Mucosa of stomach (tissue), 1 donor: ENCODE results near the gene LCN2.

Source experiments
- H3K27me3 ChIP-seq: one replicate; pipeline ENCODE4 v1.7.0; 2013; ENCODE audit warnings: mild to moderate bottlenecking, low read length; ENCODE audit not compliant: control insufficient read depth, insufficient read depth
- H3K36me3 ChIP-seq: one replicate; pipeline ENCODE4 v1.7.0; 2013; ENCODE audit warnings: low read length; ENCODE audit not compliant: control insufficient read depth, insufficient read depth
- H3K4me1 ChIP-seq: one replicate; pipeline ENCODE4 v1.7.0; 2013; ENCODE audit warnings: mild to moderate bottlenecking, low read length; ENCODE audit not compliant: control insufficient read depth, insufficient read depth
- H3K4me3 ChIP-seq: one replicate; pipeline ENCODE4 v1.7.0; 2013; ENCODE audit warnings: low read length
- H3K9ac ChIP-seq: one replicate; pipeline ENCODE4 v1.7.0; 2013; ENCODE audit warnings: mild to moderate bottlenecking, low read length, moderate library complexity
- H3K9me3 ChIP-seq: one replicate; pipeline ENCODE4 v1.7.0; 2013; ENCODE audit warnings: mild to moderate bottlenecking, low read length, moderate library complexity; ENCODE audit not compliant: control insufficient read depth
- donor health status: Pancreatic carcinoma.

LCN2 gene

DNA sequence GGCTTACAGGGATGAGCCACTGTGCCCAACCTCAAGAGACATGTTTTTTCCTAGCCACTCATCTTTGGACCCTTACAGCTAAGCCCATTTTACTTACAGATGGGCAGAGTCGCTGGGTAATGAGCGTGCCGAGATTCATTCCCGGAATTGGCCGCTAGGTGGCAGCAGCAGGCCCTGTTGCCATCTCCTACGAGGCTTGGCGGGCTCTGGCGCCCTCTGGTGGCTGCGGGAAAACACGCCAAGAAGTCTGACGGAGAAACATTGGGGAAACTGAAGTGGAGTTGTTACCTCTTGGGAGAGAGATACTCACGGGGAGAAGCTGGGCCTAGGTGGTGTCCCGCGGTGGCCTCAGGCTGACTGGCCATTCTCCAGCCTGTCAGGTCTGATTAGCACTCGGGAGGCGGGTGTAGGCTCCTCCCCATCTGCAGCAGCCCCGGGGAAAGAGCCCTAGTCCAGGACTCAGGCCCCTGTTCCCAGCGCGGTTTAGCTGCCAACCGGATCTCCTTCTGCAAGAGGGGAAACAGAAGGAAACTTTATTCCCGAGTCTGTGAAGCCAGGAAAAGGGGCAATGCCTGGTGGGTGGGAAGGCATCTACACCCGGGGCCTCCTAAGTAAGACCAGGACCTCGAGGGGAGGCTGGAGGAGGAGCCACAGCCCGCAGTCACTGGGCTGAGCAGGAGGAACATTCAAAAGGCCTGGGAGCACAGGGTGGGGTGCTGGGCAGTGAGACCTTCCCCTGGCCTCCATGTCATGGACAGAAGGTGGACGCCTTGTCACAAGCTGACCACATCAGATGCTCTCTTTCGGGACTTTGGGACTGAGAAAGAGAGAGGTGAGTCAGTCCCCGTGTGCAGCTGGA lies 31.4 kb upstream of the LCN2 start:
- no peaks in the 10 kb centered on the region for H3K36me3 ChIP-seq
- peak overlapping the region; percentile 56 for H3K9ac ChIP-seq
- H3K9me3 ChIP-seq: no peaks in the 10 kb centered on the region
- no peak overlapping the region for H3K4me3 ChIP-seq
- peaks cover 44% of the 10 kb centered on the region for H3K4me1 ChIP-seq
- no peaks in the 10 kb centered on the region for H3K27me3 ChIP-seq

DNA sequence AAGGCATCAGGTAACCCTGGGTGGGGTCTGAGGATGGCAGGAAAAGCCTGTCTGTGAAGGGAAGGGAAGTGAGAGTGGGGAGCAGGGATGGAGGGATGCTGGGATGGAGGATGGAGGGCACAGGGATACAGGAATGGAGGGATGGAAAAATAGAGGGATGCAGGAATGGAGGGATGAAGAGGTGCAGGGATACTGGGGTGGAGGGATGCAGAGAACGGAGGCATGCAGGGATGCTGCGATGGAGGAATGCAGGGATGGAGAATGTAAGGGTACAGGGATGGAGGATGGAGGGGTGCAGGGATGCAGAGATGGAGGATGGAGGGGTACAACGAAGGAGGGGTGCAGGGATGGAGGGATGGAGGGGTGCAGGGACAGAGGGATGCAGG lies 30.8 kb upstream of the LCN2 start:
- Histone ChIP-seq H3K9me3 (no peaks in the 10 kb centered on the region), H3K27me3 (no peaks in the 10 kb centered on the region), H3K36me3 (no peaks in the 10 kb centered on the region), H3K9ac (no peak overlapping the region), H3K4me1 (peaks cover 42% of the 10 kb centered on the region), H3K4me3 (no peak overlapping the region)

DNA sequence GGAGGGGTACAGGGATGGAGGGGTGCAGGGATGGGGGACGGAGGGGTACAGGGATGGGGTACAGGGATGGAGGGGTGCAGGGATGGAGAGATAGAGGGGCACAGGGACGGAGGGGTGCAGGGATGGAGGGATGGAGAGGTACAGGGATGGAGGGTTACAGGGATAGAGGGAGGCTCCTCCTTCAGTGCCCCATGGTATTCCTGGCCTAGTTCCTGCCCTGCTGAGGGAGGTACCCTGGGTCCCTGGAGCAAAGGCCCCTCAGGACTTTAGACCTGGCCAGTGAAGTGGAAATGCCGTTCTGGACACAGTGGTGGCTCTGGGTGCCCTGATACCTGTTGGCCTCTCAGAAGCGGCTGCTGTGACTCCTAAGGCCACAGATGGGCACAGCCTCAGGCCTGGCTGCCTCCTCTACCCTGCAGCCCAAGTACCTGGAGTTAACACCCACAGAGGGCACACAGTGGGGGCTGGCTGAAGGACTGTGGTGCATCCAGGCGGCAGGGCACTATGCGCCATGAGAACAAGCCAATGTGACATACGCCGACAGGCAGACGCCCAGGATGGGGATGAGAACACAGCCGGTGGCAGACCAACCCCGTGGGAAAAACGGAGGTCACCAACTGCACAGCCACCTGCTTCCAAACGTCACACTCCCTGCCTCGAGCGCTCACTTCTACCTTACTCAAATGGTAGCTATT lies 30.1 kb upstream of the LCN2 start:
- H3K27me3 ChIP-seq: no peaks in the 10 kb centered on the region
- H3K4me1 ChIP-seq: peaks cover 36% of the 10 kb centered on the region
- no peaks in the 10 kb centered on the region for H3K9me3 ChIP-seq
- H3K4me3 ChIP-seq: no peak overlapping the region
- H3K36me3 ChIP-seq: no peaks in the 10 kb centered on the region
- no peak overlapping the region for H3K9ac ChIP-seq

DNA sequence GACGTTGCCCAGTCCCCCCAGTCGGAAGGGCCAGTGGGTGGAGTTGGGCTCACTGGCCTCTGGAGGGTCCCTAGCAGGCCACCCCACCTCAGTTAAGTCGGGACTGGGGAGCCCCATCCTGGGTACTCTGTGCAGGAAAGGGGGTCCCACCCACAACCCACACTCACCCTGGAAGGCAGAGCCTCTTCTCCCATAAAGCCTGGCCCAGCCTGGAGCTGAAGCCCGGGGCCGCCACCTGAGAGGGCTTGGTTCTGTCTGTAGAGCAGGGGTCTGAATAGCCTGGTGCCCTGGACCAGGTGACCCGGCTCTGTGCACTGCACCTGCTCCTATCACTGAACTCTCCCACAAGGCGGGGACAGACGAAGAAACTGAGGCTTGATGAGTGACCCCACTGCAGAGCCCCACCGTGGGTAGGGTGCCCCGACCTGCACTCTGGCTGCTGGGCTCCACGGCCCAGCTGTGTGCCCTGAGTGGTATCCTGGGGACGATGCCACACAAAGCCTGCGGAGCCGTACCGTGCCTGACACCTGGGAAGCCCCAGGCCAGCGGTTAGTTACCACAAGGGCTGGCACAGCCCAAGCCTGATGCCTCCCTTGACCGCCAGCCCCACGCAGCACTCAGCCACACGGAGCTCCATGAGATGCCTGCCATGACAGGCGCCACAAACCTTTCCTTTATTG lies 29.1 kb upstream of the LCN2 start:
- Histone ChIP-seq H3K36me3 (no peaks in the 10 kb centered on the region), H3K9me3 (no peaks in the 10 kb centered on the region), H3K9ac (no peak overlapping the region), H3K4me3 (no peak overlapping the region), H3K4me1 (peaks cover 35% of the 10 kb centered on the region), H3K27me3 (no peaks in the 10 kb centered on the region)

DNA sequence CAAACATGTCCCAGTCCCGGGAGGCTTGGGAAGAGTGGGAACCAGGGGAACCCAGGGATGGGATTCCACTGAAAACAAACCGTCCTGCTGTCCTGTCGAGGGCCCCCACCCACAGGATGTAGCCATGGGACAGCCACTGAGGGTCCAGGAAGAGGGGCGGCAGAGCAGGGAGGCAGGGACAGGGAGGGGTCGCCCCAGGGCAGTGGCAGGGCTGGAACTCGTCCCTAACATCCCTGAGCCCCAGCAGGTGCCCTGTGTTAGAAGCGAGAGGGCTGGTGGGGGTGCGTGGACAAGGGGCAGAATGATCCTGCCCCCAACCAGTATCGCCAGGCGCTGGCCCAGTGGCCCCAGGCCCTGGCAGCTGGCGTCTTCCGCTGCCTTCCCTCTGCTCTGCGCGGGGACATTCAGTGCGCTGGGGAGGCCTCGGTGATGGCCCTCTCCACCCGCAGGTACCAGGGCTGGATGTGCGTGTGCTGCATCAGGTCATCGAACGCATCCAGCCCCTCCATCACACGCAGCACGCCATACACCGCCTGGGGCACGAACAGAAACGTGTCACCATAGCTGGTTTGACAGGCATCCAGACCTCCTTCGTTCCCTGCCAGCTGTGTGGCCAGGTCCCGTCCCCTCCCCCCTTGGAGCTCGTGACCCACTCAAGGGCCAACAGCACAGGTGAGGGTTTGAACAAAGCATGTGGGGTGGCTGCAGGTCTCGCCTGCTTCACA lies 28.4 kb upstream of the LCN2 start:
- Histone ChIP-seq H3K4me3 (no peak overlapping the region), H3K9ac (no peak overlapping the region), H3K4me1 (peaks cover 35% of the 10 kb centered on the region), H3K27me3 (no peaks in the 10 kb centered on the region), H3K36me3 (no peaks in the 10 kb centered on the region), H3K9me3 (no peaks in the 10 kb centered on the region)

DNA sequence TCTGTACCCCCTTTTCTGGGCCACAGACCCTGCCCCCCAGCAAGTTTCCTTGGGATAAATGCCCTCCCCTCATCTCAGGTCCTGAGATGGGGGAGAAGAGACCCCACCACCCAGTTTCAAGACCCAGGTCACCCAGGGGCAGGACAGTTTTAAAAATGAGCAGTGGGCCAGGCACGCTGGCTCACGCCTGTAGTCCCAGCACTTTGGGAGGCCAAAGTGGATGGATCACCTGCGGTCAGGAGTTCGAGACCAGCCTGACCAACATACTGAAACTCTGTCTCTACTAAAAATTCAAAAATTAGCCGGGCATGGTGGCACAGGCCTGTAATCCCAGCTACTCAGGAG lies 27.8 kb upstream of the LCN2 start:
- no peaks in the 10 kb centered on the region for H3K9me3 ChIP-seq
- H3K9ac ChIP-seq: no peak overlapping the region
- H3K27me3 ChIP-seq: no peaks in the 10 kb centered on the region
- no peak overlapping the region for H3K4me3 ChIP-seq
- no peaks in the 10 kb centered on the region for H3K36me3 ChIP-seq
- peaks cover 35% of the 10 kb centered on the region for H3K4me1 ChIP-seq

DNA sequence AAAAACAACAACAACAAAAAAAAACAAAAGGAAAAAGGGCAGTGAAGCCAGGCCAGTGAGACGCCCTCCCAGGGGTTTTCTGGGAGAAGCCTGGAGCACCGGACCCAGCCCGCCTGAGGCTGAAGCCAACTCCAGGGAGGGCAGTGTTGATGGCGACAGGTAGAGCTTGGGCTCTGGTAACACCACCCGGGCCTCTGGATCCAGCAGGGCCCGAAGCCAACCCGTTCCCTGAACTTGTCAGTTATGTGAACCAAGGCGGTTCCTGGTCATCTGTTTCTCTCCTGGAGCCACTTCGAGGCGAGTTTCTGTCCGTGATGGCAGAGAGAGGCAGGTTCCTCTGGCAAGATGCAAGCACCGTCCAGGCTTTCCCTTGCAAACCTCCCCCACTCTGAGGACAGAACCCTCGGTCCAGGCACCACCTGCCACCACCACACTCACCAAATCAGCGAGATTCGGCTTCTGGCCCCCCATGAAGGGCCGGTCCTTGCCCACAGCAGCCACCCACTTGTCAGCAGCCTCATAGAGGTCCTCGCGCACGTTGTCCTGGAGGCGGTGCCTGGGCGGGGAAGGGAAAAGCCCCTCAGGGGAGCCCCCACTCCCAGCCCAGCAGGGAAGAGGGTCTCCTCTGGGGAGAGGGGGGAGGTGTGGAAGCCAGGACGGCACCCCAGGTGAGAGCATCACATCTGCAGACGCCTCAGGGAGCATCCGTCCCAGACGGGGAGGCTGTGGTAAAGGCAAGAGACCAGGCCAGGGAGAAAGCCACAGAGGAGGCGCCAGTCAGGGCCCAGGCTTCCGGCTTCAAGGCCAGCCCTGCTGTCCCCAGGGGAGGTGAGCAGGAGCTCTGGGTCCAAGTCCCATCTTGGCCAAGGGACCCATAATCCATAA lies 27.1 kb upstream of the LCN2 start:
- H3K9ac ChIP-seq: no peak overlapping the region
- H3K36me3 ChIP-seq: no peaks in the 10 kb centered on the region
- H3K4me1 ChIP-seq: peaks cover 32% of the 10 kb centered on the region

DNA sequence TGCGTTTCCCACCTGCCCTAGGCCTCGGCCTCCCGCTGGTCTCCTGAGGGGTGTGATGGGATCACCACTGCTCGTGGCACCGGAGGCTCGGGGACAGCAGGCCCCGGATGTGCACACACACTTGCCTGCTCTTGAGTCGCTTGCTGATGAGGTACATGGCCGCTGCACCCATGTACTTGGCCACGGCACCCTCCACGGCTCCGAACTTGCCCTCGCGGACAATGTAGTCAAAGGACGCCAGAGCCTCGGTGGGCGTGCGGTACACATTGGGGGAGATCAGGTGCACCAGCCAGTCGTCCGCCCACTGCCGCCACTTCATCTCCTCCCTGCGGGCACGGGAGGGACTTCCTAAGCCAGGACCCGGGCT lies 26.5 kb upstream of the LCN2 start:
- Histone ChIP-seq H3K27me3 (no peaks in the 10 kb centered on the region), H3K36me3 (no peaks in the 10 kb centered on the region), H3K4me1 (peaks cover 26% of the 10 kb centered on the region), H3K9me3 (no peaks in the 10 kb centered on the region), H3K9ac (no peak overlapping the region), H3K4me3 (no peak overlapping the region)

More for the DNA sequence above, 27.1 kb upstream of the LCN2 start:
- H3K27me3 ChIP-seq: no peaks in the 10 kb centered on the region
- H3K9me3 ChIP-seq: no peaks in the 10 kb centered on the region
- H3K4me3 ChIP-seq: no peak overlapping the region

DNA sequence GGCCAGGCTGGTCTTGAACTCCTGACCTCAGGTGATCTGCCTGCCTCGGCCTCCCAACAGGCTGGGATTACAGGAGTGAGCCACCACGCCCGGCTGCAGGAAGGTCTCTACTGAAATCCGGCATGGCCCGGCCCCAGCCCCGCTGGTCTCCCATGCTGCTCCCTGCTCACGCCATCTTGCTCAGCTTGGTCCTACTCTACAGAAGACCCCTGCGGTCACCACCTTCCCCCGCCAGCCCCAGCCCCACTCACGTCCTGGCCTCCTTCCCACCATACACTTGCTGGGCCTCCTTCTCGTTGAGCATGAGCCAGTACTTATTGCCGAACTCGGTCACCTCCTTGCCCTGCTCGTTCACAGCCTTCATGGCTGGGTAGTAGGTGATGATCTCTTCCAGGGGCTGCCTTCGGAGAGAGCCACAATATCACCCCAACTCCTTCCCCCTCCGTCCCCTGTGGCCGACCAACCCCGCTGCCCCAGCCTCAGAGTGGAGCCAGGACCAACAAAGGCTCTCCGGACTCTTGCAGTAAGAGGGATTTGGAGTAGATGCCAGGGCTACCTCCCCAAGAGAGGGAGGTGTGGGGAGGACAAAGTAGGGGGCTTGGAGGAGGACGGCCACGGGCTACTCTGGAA lies 25.7 kb upstream of the LCN2 start:
- Histone ChIP-seq H3K27me3 (no peaks in the 10 kb centered on the region), H3K9ac (no peak overlapping the region), H3K4me1 (peaks cover 23% of the 10 kb centered on the region), H3K9me3 (no peaks in the 10 kb centered on the region), H3K36me3 (no peaks in the 10 kb centered on the region), H3K4me3 (no peak overlapping the region)

DNA sequence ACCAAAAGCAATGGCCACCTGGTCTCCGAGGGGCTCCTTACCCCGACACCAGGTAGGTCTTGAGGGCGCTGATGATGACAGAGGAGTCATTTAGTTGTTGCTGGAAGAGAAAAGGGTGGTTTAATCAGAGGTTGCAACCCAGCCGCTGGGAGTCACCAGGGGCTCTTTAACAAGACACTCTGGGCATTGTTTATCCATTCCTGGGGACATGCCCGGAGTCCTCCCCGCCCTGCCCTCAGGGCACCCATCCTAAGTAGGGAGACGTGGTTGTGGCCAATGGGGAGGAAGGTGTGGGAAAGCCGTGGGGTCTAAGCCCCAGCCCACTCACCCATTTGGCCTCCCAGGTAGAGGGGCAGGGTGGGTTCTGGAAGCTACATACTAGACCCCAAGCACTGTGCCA lies 24.8 kb upstream of the LCN2 start:
- Histone ChIP-seq H3K9ac (no peak overlapping the region), H3K27me3 (no peaks in the 10 kb centered on the region), H3K4me1 (peaks cover 31% of the 10 kb centered on the region), H3K9me3 (no peaks in the 10 kb centered on the region), H3K4me3 (no peak overlapping the region), H3K36me3 (no peaks in the 10 kb centered on the region)
